ENCODE results near the gene APPBP2.
"Not testable (repeated sequence)": the region's sequence is repeated elsewhere in the genome, so short reads cannot be mapped to it uniquely, and the experiment has no call there.

The APPBP2 gene

GRCh38 chr17:60525328-60525684 lies 736 bp downstream of the APPBP2 start:
- peak overlapping the region; percentile 94 for H3K4me3 ChIP-seq (ENCODE audit: control insufficient read depth, low read depth, low read length)
- DNase-seq (ENCODE audit: low read depth) = no peak
- no peak for TF ChIP-seq CTCF (IDR thresholded peaks at IDR 0.05; ENCODE audit: control insufficient read depth, insufficient read depth, low read depth, low read length, missing control alignments)

- TF ChIP-seq CTCF (IDR thresholded peaks at IDR 0.05; ENCODE audit: control insufficient read depth, insufficient read depth, low read depth, low read length, missing control alignments) = no peak
- DNase-seq (ENCODE audit: low read depth) = no peak
- H3K4me3 ChIP-seq (ENCODE audit: control insufficient read depth, low read depth, low read length) = peak overlapping the region; percentile 94
These were observed 1.3 kb downstream of the APPBP2 start for GRCh38 chr17:60524463-60525327.

- H3K4me3 ChIP-seq (ENCODE audit: control insufficient read depth, low read depth, low read length) = peak overlapping the region; percentile 94
- TF ChIP-seq CTCF (IDR thresholded peaks at IDR 0.05; ENCODE audit: control insufficient read depth, insufficient read depth, low read depth, low read length, missing control alignments) = no peak
These were observed 2.2 kb downstream of the APPBP2 start for GRCh38 chr17:60523822-60524221.

GRCh38 chr17:60522889-60523626 lies 3.0 kb downstream of the APPBP2 start:
- DNase-seq (ENCODE audit: low read depth) = no peak
- TF ChIP-seq CTCF (IDR thresholded peaks at IDR 0.05; ENCODE audit: control insufficient read depth, insufficient read depth, low read depth, low read length, missing control alignments) = no peak
- no peak overlapping the region; the same call in 1 of the 2 replicates for H3K4me3 ChIP-seq (ENCODE audit: control insufficient read depth, low read depth, low read length)

More at GRCh38 chr17:60523822-60524221, 2.2 kb downstream of the APPBP2 start:
- no peak for DNase-seq (ENCODE audit: low read depth)

- DNase-seq (ENCODE audit: low read depth) = no peak
- H3K4me3 ChIP-seq (ENCODE audit: control insufficient read depth, low read depth, low read length) = no peak overlapping the region
- TF ChIP-seq CTCF (IDR thresholded peaks at IDR 0.05; ENCODE audit: control insufficient read depth, insufficient read depth, low read depth, low read length, missing control alignments) = no peak
These were observed 6.2 kb downstream of the APPBP2 start for GRCh38 chr17:60519795-60520194.

GRCh38 chr17:60515683-60516082 lies 10.4 kb downstream of the APPBP2 start:
- DNase-seq (ENCODE audit: low read depth); H3K4me3 ChIP-seq (ENCODE audit: control insufficient read depth, low read depth, low read length): not testable (repeated sequence)

GRCh38 chr17:60515199-60515598 lies 10.8 kb downstream of the APPBP2 start:
- not testable (repeated sequence) for DNase-seq (ENCODE audit: low read depth); H3K4me3 ChIP-seq (ENCODE audit: control insufficient read depth, low read depth, low read length)
